Mononuclear cell (primary cell): Measurements from ENCODE around the gene OR2T10. TPM values are rescaled to one million over a fixed set of nuclear protein-coding genes. Genes with fewer than 3 reads are reported as not detected.
"Not testable (repeated sequence)": the region's sequence is repeated elsewhere in the genome, so short reads cannot be mapped to it uniquely, and the experiment has no call there.

ENCODE experiments used
- H3K27me3 ChIP-seq: 2 replicates; pipeline ENCODE4 v1.6.0; 2011; ENCODE audit warnings: low read length, control low read depth; ENCODE audit not compliant: insufficient read depth
- H3K4me1 ChIP-seq: 2 replicates; pipeline ENCODE4 v1.5.1; 2011; ENCODE audit warnings: mild to moderate bottlenecking, low read length, control low read depth; ENCODE audit not compliant: insufficient read depth
- H3K4me3 ChIP-seq: 2 replicates; pipeline ENCODE4 v1.5.1; 2011; ENCODE audit warnings: mild to moderate bottlenecking, low read length, moderate library complexity
- H3K9me3 ChIP-seq: 2 replicates; pipeline ENCODE4 v1.5.1; 2011; ENCODE audit warnings: low read depth, mild to moderate bottlenecking, control low read depth, low read length
- total RNA-seq: library from RNA; depleted of rRNA; stranded (reverse); fragments of >200 nt; gene quantifications from one replicate; pipeline ENCODE4 v1.2.3, GENCODE V29; 2012

OR2T10 gene, protein sequence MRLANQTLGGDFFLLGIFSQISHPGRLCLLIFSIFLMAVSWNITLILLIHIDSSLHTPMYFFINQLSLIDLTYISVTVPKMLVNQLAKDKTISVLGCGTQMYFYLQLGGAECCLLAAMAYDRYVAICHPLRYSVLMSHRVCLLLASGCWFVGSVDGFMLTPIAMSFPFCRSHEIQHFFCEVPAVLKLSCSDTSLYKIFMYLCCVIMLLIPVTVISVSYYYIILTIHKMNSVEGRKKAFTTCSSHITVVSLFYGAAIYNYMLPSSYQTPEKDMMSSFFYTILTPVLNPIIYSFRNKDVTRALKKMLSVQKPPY
- 0.10 TPM for total RNA-seq

DNA sequence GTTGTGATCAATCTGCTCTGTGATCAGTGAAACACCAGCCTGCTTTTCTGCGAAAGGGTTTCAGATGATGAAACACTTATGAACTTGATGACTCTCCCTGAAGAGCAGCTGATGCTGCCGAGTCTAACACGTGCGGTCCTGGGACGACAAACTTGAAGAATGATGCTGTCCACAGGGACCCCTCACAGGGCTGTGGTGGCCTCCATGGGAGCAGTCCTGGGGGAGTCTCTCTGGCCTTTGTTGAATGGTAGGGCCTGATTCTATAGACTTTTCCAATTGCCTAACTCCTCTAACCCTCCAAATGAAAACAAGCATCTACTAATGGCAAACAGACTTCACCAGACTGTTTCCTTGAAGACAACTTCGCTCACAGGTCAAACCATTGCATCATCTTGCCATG is at the start of gene OR2T10:
TSS of gene OR2T10 (minus strand) at position 112 of the 400 bp plus-strand sequence. CDS start 3,932 bp downstream, outside the sequence.
- H3K9me3 ChIP-seq: no peaks in the 10 kb centered on the region
- no peaks in the 10 kb centered on the region for H3K27me3 ChIP-seq
- no peak within 1 kb of the TSS for H3K4me3 ChIP-seq

DNA sequence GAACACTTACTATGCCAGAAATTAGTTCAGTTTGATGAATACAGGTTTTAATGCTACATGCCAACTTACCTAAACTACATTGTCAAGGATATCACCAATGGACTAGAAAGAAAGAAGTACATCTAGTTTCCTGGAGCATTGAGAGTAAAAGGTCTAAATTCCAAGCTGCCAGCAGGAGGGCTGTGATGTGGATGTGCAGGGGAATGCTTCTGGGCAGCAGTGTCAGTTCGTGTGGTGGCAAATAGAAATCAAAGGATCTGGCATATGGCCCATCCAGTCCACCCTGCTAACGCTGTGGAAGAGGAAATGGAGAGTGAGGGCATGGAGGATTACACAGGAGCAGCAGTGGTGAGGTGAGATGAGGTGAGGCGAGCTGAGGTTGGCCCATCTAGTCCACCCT is 47.7 kb upstream of the OR2T10 start, which contains the start of gene OR2T35:
TSS of gene OR2T35 (minus strand) at position 101 of the 400 bp plus-strand sequence. CDS start 6,020 bp downstream, outside the sequence.
- H3K4me1 ChIP-seq, H3K27me3 ChIP-seq, H3K9me3 ChIP-seq, H3K4me3 ChIP-seq: not testable (repeated sequence)

More for the DNA sequence above, at the start of gene OR2T10:
- no peaks in the 10 kb centered on the region for H3K4me1 ChIP-seq

DNA sequence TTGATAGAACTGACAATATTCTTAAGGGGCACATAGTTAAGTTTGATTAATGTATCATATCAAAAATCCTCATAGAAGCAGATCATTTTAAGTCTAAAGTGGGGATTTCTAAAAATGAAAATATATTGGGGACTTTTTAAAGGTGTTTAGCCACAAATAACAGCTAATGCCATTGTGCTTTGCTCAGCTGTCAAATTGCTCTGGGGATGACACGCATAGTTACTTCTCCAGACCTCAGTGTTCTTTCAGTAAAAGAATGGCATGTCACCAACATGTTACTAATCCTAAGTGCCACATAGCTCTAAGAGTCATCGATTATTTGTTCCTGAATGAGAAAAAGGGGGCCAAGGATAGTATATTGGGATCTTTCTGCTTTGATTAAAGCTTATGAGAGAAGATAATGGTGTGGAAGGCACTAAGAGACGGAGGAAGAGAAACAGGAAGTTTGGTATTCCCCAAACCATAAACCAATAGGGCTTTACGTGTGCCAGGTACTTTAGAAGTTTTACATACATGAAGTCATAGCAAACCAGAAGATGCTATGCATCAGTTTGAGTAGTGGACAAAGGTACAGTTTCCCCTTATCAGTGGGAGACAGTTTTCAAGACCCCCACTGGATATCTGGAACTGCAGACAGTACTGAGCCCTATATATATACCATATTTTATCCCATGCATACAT is 45.6 kb upstream of the OR2T10 start:
- not testable (repeated sequence) for H3K4me1 ChIP-seq, H3K4me3 ChIP-seq, H3K27me3 ChIP-seq, H3K9me3 ChIP-seq

DNA sequence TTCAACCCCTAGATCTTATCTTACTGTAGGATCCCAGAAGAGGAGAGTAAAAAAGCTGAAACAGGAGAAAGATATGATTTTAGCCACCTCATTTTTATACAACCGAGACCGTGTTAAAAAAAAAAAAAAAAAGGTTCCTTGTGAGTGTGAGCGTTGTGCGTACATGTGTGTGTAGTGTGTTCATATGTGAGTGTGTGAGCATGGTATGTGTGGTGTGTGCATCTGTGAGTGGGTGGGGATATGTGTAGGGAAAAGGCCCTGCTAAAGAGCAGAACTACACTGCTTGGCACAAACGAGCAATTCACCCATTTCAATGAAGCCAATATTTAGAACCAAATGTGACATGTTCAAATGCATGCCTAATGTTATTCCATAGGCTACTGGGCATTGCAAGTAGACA is 44.1 kb upstream of the OR2T10 start:
- not testable (repeated sequence) for H3K27me3 ChIP-seq, H3K4me1 ChIP-seq, H3K4me3 ChIP-seq, H3K9me3 ChIP-seq

DNA sequence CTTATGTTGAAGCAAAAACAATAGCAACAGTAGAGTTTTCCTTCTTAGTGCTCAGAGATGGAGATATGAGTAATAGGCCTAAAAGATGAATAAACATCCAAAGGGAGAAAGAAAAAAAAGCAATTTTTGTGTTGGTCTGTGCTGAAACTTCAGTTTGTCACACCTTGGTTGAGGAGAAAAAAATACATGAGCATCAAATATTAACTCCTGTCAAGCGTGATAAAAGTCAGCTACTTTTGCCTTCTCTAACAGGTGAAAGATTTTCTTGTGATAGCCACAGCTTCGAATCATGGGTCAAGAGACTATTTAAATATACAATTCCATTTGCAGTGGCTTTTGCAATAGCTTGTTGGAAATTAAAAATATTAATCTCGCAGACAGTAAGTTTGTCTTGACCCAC is 43.4 kb upstream of the OR2T10 start:
- not testable (repeated sequence) for H3K9me3 ChIP-seq, H3K4me1 ChIP-seq, H3K4me3 ChIP-seq, H3K27me3 ChIP-seq

DNA sequence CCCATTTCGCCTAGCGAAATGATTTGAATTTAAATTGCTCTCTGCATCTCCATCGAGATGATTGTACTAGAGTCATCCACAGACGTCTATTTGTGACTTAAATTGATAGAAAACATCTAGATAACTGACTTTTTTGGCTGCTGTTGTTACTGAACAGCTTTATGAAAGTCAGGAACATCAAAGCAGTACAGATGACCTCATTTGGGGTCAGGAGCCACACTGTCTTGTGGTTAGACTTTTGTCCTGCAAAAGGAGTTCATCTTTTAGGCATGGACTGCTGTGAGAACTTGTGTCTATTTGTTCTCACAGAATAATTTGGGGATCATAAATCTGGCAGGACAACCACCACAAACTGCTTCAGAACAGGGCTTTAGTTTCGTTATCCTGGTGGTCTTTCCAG is 42.2 kb upstream of the OR2T10 start:
- not testable (repeated sequence) for H3K4me3 ChIP-seq, H3K4me1 ChIP-seq, H3K27me3 ChIP-seq, H3K9me3 ChIP-seq

DNA sequence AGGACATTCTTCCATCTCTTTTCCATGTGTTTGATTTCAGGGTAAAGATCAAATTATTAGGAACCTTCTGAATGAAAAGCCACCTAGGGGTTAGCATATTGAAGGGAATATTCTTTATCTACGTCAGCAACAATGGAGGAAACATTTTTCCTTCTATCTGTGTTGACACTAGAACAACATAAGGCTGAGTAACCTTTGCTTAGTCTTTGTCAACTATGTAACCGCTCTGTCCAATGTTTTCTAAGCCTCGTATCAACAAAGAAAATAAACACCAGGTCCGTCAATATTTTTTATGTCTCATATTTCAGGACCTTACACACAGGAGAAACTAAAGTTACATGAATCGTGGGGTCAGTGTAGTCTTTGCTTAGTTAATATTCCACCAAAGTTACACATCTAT is 39.1 kb upstream of the OR2T10 start:
- not testable (repeated sequence) for H3K4me3 ChIP-seq, H3K4me1 ChIP-seq, H3K27me3 ChIP-seq, H3K9me3 ChIP-seq

DNA sequence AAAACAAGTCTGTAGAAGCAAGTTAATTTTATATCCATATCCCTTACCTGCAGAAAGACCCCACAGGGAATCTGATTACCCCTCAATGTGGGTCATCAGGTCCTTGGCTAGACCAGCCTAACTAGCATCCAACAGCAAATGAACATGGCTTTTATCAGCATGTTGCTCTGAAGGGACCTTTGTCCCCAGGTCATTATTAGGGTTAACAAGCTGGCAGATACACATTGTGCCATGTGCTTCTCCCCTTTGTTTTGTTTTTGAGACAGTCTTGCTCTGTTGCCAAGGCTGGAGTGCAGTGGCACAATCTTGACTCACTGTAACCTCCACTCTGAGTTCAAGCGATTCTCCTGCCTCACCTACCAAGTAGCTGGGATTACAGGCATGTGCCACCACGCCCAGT is 37.5 kb upstream of the OR2T10 start, which contains the start of gene OR2T11:
TSS of gene OR2T11 (minus strand) at position 101 of the 400 bp plus-strand sequence. CDS start 7,963 bp downstream, outside the sequence.
- not testable (repeated sequence) for H3K4me3 ChIP-seq, H3K4me1 ChIP-seq, H3K27me3 ChIP-seq, H3K9me3 ChIP-seq

DNA sequence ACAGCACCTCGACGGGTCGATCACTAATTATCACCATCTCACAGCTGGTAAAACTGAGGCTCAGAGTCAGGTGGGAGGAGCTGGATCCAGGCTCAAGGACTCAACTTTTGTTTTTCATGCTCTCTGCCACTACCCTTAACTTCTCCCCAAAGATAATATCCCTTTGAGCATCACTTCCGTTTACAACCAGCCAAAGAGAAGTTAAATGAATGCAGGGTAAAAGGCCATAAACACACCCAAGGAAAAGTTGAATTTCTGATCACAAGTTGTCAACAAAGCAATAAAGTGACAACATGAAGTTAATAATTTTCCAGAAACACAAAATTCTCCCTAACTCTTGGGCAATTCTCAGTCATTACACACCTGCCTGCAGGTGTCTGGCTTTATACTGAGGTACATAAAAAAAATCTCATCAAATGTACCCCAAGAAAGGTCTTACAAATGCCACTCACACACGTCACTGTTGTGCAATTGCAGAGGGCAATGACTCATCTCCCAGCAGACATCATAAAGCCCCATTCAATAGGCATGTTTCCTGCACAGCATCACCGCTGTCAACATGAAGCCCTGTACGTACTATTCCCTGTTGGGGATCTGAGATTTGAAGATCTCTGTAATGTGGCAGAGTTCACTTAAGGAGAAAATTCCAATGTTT is 34.0 kb upstream of the OR2T10 start:
- H3K4me1 ChIP-seq: no peaks in the 10 kb centered on the region
- H3K4me3 ChIP-seq: no peak overlapping the region
- no peaks in the 10 kb centered on the region for H3K27me3 ChIP-seq
- no peaks in the 10 kb centered on the region for H3K9me3 ChIP-seq

DNA sequence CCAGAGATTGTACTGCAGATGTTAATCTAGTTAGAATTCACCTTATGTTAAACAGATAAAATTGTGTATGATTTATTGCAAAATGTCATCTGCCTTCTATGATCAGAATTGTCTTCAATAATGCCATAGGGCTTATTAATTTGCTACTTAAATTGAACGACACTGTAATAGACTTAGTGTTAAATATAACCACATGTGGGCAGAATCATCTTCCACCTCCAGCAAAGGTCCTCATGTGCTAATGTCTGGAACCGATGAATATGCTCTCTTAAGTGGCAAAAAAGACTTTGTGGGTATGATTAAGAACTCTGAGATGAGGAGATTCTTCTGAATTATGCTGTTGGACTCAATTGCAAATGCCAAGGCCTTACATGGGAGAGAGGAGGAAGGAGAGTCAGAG is 33.1 kb upstream of the OR2T10 start:
- no peaks in the 10 kb centered on the region for H3K27me3 ChIP-seq
- H3K9me3 ChIP-seq: no peaks in the 10 kb centered on the region
- H3K4me3 ChIP-seq: no peak overlapping the region
- no peaks in the 10 kb centered on the region for H3K4me1 ChIP-seq

DNA sequence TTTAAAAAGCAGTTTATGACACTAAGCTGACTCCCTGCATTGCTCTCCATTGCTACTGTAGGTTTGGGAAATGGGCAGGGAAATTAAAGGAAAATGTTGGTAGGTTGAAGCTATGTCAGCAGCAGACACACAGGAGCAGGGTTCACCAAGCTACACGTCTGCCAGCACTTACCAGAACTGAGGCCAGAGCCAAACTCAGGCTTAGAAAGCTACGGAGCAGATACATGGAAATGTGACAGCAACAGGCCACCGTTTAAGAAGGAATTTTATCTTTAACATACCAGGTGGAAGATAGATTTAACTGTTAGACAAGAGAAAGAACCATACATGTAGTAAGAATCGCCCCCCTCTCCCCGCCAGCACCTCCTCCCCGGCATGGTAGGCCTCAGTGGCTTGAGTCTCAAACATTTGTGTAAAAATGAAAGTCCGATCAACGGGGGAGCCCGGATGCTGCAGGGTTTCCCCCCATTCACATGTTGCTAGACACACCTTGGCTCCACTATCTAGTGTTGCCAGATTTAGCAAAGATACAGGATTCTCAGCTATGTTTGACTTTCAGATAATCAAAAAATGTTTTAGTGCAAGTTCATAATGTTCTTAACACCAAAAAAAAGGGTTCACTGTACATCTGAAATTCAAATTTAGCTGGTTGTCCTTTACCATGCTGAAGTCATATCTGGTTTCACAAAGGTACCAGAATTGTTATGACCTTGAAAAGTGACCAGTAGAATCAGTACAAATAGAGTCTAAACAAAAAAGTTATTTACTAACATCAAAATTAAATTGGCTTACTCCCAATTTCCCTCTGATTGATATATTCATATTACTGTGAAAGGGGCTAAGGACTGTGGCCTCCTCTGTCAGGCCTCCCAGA is 30.7 kb upstream of the OR2T10 start:
- H3K4me1 ChIP-seq: no peaks in the 10 kb centered on the region
- no peaks in the 10 kb centered on the region for H3K9me3 ChIP-seq
- no peaks in the 10 kb centered on the region for H3K27me3 ChIP-seq
- no peak overlapping the region for H3K4me3 ChIP-seq

DNA sequence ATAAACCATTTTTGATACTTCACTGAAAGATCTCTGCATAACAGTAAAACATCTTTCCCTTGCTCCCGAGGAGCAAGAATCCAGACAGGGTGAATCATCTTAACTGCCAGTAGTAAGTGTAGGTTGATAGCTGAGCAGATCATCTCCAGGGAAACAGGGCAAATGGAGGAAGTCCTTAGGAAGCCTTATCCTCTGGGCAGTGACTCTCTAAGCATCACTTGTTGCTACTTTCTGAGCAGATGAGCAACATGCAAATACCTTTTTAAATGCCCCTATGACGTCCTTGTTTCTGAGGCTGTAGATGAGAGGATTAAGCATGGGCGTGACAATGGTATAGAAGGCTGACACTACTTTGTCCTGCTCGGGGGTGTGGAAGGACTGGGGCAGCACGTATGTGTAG is 28.5 kb upstream of the OR2T10 start:
- H3K9me3 ChIP-seq: no peaks in the 10 kb centered on the region
- H3K27me3 ChIP-seq: no peaks in the 10 kb centered on the region
- H3K4me3 ChIP-seq: no peak overlapping the region
- no peaks in the 10 kb centered on the region for H3K4me1 ChIP-seq

DNA sequence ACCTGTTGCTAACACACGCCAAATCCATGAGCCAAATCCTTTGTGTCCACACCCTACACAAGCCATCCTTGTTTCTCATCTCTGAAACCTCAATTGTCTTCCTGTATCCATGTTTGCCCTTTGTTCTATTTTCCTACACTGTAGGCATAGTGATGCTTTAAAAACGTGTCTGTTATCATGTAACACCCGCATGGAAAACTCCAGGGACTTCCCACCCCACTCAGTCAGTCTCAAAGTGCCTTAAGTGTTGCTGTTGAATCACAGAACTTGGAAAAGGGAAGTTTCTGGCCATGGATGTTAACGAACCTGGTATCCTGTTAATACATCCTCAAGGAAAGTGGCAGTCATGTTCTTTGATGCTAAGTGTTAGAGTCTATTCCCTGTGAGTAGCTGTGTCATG is 27.7 kb upstream of the OR2T10 start:
- H3K4me1 ChIP-seq: no peaks in the 10 kb centered on the region
- no peak overlapping the region for H3K4me3 ChIP-seq
- no peaks in the 10 kb centered on the region for H3K9me3 ChIP-seq
- no peaks in the 10 kb centered on the region for H3K27me3 ChIP-seq

DNA sequence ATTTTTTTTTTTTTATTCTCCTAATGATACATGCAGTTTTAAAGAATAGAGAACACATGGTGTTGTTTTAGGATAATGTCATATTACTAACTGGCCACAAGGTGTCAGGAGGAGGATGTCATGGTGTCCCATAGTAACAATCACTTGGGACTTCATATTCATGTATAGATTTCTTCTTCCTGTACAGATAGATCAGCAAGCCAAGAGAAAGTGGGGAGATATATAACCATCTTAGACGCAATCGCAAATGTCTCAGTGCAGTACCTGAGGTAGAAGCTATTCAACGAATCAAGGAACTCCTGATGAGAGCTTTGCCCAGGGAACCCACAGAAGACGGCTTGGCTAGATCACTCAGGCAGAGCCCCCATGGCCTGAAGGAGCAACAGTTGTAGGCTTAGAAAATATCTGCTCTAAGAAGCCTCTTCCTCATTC is 25.1 kb upstream of the OR2T10 start:
- no peaks in the 10 kb centered on the region for H3K9me3 ChIP-seq
- no peaks in the 10 kb centered on the region for H3K27me3 ChIP-seq
- no peak overlapping the region for H3K4me3 ChIP-seq
- H3K4me1 ChIP-seq: no peaks in the 10 kb centered on the region

DNA sequence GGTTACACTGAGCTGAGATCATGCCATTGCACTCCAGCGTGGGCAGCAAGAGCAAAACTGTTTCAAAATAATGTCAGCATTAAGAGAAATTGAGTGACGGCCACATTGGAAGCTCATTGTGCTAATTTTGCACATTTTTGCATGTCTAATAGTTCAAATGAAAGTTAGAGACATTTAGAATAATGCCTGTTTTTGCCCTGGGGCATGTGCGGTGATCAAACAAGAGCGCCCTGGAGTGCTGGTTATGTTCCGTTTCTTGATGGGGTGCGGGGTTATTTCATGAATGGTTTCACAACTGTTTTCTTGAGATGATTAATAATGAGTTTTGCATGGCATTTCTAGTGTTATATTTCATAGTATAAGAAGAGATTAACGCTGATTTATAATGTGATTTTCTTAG is 24.3 kb upstream of the OR2T10 start:
- no peaks in the 10 kb centered on the region for H3K9me3 ChIP-seq
- H3K4me3 ChIP-seq: no peak overlapping the region
- H3K4me1 ChIP-seq: no peaks in the 10 kb centered on the region
- no peaks in the 10 kb centered on the region for H3K27me3 ChIP-seq
